ENCODE results near the gene NEMF.
"Not testable (repeated sequence)": the region's sequence is repeated elsewhere in the genome, so short reads cannot be mapped to it uniquely, and the experiment has no call there.

The NEMF gene

GRCh38 chr14:49816844-49817243, 35.7 kb downstream of the NEMF start:
- DNase-seq (ENCODE audit: low read depth in 4 of 4, low spot score in 1 of 4): no peak

GRCh38 chr14:49816118-49816517, 36.5 kb downstream of the NEMF start:
- not testable (repeated sequence) for DNase-seq (ENCODE audit: low read depth in 4 of 4, low spot score in 1 of 4)

DNA sequence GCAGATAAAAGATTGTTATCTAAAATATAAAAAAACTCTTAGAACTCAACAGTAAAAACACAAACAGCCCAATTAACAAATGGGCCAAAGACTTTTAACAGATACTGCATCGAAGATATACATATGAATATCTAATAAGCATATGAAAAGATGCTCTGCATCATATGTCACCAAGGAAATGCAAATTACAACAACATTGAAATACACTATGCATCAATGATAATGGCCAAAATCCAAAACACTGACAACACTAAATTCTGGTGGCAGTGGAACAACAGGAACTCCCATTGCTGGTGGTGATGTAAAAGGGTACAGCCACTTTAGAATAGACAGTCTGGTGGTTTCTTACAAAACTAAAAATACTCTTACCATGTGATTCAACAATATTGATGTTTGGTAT, 43.8 kb downstream of the NEMF start:
- no peak for DNase-seq (ENCODE audit: low read depth in 4 of 4, low spot score in 1 of 4)

GRCh38 chr14:49796025-49796424, 56.6 kb downstream of the NEMF start:
- no peak for DNase-seq (ENCODE audit: low read depth in 4 of 4, low spot score in 1 of 4)

GRCh38 chr14:49792618-49793017, 60.0 kb downstream of the NEMF start:
- DNase-seq (ENCODE audit: low read depth in 4 of 4, low spot score in 1 of 4): no peak

- DNase-seq (ENCODE audit: low read depth in 4 of 4, low spot score in 1 of 4): no peak
Observed at GRCh38 chr14:49786315-49786714, 66.3 kb downstream of the NEMF start.

DNA sequence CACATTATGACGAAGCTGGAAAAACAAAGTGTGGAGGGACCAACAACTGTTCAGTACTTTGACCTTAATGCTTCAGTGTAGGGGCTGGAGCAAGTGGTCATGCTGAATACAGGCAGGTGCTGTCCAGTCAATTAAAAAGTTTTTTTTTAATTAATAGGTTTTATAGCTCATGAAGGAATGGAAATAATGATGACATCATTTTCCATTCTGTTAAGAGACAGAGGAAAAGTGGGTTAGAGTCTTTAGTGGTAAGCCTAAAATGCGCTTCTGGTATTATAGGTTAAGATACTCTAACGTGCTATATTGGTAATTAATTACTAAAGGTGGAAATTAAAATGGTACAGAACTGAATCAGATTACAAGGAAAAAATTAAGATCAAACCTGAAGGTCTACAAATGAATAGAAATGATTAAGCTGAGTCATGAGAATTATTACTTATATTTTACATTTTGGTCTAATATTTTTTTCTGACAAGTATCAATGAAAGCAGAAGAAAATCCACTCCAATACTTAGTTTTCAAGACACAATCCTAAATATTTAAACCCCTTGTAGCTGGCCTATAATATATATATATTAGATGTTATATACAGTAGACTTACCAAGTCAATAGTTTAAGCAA, 69.1 kb downstream of the NEMF start:
- DNase-seq (ENCODE audit: low read depth in 4 of 4, low spot score in 1 of 4): no peak

DNA sequence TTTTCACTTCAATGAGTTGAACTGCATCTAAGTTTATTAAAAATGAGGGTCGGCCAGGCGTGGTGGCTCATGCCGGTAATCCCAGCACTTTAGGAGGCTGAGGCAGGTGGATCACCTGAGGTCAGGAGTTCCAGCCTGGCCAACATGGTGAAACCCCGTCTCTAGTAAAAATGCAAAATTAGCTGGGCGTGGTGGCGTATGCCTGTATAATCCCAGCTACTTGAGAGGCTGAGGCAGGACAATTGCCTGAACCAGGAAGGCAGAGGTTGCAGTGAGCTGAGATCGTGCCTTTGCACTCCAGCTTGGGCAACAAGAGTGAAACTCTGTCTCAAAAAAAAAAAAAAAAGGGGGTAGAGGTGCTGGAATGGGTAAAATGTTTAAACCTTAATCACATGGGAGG, 71.5 kb downstream of the NEMF start:
- DNase-seq (ENCODE audit: low read depth in 4 of 4, low spot score in 1 of 4): not testable (repeated sequence)

- no peak for DNase-seq (ENCODE audit: low read depth in 4 of 4, low spot score in 1 of 4)
Observed at GRCh38 chr14:49778421-49778820, 74.2 kb downstream of the NEMF start.

DNA sequence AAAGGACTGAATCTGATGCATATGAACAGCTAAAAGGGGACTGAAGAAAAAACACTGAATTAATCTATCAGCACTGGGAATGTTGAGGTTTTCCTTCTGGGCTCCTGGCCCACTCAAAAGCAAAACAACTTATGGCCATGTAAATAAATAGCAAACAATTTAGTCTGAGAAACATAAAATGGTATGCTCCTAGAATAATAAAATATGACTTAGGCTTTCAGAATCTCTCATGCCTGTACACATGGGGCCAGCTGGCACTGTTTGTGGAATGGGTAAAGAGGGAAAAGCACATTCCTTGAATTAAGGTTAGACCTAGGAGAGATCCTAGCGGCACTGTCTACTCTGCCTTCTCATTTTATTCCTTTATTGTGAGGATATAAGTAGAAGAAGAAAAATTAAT, 78.5 kb downstream of the NEMF start:
- DNase-seq (ENCODE audit: low read depth in 4 of 4, low spot score in 1 of 4): no peak

- not testable (repeated sequence) for DNase-seq (ENCODE audit: low read depth in 4 of 4, low spot score in 1 of 4)
Observed at GRCh38 chr14:49771691-49772090, 80.9 kb downstream of the NEMF start.

- no peak for DNase-seq (ENCODE audit: low read depth in 4 of 4, low spot score in 1 of 4)
Observed at GRCh38 chr14:49770212-49770817, 82.3 kb downstream of the NEMF start.

DNA sequence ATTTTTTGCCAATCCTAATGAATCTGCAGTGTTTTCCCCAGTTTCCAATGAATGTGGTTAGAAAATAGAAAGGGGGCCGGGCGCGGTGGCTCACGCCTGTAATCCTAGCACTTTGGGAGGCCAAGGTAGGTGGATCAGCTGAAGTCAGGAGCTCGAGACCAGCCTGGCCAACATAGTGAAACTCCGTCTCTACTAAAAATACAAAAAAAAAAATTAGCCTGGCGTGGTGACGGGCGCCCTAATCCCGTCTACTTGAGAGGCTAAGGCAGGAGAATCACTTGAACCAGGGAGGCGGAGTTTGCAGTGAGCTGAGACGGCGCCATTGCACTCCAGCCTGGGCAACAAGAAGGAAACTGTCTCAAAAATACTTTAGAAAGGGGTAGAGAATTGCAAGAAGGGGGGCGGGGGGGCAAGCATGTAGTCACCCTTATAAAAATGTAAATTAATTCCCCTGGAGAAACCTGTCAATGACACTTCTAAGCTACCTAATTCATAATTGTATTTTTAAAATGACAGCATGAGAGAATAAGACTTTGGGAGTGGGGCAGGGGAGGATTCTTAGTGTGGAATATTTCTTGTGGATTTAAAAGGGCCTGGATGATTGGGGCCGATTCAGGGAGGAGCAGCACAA, 82.9 kb downstream of the NEMF start:
- no peak for DNase-seq (ENCODE audit: low read depth in 4 of 4, low spot score in 1 of 4)

DNA sequence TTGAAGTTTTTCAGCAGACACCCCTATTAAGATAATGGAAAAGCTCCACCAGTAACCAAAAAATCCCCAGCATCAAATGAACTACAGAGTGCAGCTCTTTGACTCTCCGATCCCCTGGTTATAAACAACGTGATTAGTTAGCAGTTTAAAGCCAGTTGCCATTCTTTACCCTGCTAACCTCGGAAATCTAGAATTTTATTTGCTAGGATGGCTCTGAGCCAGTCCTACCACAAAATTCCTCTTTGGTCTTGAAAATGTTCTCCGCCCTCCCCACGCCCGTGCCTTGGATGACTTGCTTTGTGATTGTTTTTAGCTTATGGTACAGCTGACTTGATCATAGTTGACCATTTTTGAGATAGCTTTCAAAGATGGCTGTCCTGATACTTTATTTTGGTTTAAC, 83.4 kb downstream of the NEMF start:
- DNase-seq (ENCODE audit: low read depth in 4 of 4, low spot score in 1 of 4): no peak

DNA sequence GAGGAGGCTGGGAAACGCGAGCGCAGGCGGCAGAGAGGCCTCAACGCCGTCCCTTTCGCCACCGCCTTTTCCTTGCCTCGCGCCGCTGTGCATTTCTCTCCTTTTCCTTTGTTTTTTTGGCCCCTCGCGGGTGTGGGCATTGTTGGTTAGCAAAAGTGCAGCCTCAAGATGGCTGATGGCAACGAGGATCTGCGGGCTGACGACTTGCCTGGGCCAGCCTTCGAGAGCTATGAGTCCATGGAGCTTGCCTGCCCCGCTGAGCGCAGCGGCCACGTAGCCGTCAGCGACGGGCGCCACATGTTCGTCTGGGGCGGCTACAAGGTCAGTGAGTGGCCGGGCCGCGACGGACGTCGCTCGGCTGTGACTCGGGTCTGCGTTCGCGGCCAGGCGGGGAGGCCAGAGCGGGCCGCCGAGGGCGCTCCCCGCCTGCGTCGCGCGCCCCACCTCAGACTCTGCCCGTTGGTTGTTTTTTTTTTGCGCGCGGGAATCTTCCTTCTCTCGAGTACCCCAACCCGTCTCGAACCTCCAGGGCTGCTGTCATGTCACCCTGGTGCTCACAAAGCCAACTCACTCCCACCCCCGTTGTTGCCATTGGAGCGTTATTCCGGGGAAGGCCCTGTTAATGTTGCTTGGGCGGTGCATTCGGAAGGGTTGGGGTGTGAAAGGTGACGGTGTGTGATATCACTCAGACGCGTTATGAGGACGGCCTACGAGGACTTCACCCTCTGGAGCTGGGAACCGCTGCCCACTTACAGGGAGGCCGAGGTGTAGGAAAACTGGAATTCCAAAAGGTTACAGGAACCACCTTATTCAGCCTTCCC, 84.1 kb downstream of the NEMF start:
- peak; percentile 47 to 65 (median 55) for DNase-seq (ENCODE audit: low read depth in 4 of 4, low spot score in 1 of 4)

DNA sequence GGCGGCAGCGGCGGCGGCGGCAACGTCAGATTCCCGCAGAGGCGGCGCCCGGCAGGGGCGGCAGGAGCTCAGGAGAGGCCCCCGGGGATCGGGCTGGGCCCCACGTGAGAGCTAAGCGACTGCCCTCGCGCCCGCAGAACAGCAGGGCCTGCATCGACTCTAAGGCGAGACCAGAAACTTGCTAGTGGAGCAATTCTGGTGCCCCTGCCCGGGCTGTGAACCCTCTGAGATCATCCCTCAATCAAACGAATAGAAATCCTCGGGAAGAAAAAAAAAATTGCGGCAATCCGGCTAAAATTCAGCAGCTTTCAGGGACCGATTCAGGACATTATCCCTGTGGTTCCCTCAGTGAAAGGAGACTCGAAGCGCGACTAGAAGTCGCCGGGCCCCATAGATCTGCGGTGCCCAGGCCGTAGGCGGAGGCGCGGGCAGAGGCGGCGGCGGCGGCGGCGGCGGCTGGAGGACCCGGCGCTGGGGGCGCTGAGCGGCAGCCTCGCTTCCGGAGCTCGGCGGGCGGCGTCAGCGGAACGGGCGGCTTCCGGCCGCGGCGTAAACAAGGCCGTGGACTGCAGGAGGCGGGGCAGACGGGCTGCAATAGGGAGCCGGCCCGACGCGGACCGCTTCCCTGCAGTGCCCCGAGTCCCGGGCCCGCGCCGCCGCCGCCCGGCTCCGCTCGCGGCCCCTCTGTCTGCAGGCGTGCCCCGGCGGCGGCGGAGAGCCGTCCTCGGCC, 84.9 kb downstream of the NEMF start, which contains the start of gene KLHDC2:
TSS of gene KLHDC2 (plus strand) at position 583 of the 730 bp plus-strand sequence. CDS start 316 bp downstream, outside the sequence.
- DNase-seq (ENCODE audit: low read depth in 4 of 4, low spot score in 1 of 4): peak; percentile 69 to 85 (median 74)

DNA sequence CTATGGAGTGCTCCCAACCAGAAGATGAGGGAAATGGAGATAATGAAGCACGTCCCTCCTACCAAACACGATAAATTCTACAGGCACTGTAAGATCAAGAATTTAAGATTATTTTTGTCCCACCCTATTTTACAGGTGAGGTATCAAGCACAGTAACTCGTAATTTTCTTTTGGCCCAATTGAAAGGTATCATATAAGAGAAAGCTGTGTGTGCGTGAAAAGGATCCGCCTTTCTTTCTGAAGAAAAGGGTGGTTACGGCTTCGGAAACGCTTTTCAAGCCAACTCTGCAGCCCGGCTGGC, 85.4 kb downstream of the NEMF start:
- no peak for DNase-seq (ENCODE audit: low read depth in 4 of 4, low spot score in 1 of 4)

DNA sequence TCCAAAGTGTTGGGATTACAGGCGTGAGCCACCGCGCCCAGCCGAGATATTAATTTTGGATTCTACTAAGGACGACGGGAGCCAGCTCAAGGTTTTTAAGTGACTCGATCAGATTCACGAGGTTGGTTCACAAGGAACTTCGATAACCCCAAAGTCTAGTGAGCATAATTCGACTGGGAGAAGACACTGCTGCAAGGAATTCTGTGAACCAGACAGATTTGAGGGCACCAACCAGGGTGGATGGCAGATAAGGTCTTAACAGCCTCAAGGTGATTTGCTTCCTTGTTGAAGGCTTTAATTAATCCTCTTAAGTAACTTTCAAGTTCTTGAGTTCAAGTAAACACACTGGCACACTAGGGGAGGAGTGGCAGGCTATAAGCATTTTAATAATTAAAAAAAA, 85.7 kb downstream of the NEMF start:
- no peak for DNase-seq (ENCODE audit: low read depth in 4 of 4, low spot score in 1 of 4)

- DNase-seq (ENCODE audit: low read depth in 4 of 4, low spot score in 1 of 4): no peak
Observed at GRCh38 chr14:49761839-49762551, 90.6 kb downstream of the NEMF start.

GRCh38 chr14:49755378-49755777, 97.2 kb downstream of the NEMF start:
- DNase-seq (ENCODE audit: low read depth in 4 of 4, low spot score in 1 of 4): no peak
